Kidney (tissue), 14 donors: Measurements from ENCODE around the gene ACVR1C. TPM values are rescaled to one million over a fixed set of nuclear protein-coding genes. Genes with fewer than 3 reads are reported as not detected.

Experiments
- DNase-seq, 5 donors: peaks; one replicate each; pipeline ENCODE4 v3.0.0-alpha.2; 2013 to 2020
- FAIRE-seq: peaks from 2 replicates; lab custom pipeline; 2012; peaks lifted over from hg19 to GRCh38; lab: Jason Lieb, UNC
- H3K27ac ChIP-seq, 2 donors: one replicate each; pipeline ENCODE4 v1.7.0; 2013; ENCODE audit warnings: low read depth in 2 of 2, low read length in 2 of 2, inconsistent platforms in 1 of 2
- H3K27me3 ChIP-seq: one replicate; pipeline ENCODE4 v1.7.1; 2013; ENCODE audit warnings: low read length, inconsistent platforms; ENCODE audit not compliant: control insufficient read depth, insufficient read depth
- H3K36me3 ChIP-seq, 3 donors: one replicate each; pipeline versions ENCODE4 v1.7.0 to v1.7.1; 2013; ENCODE audit warnings: low read length in 3 of 3, control low read depth in 1 of 3, inconsistent platforms in 1 of 3; ENCODE audit not compliant: insufficient read depth in 3 of 3, control insufficient read depth in 2 of 3
- H3K4me1 ChIP-seq, 3 donors: one replicate each; pipeline versions ENCODE4 v1.7.0 to v1.7.1; 2013; ENCODE audit warnings: low read length in 3 of 3, inconsistent platforms in 1 of 3, low read depth in 1 of 3; ENCODE audit not compliant: control insufficient read depth in 2 of 3, insufficient read depth in 2 of 3
- H3K4me3 ChIP-seq, 3 donors: one replicate each; pipeline versions ENCODE4 v1.7.0 to v1.8.1; 2013; ENCODE audit warnings: low read length in 3 of 3, control low read depth in 1 of 3, inconsistent platforms in 1 of 3
- H3K9ac ChIP-seq, 3 donors: one replicate each; pipeline versions ENCODE4 v1.7.0 to v1.7.1; 2013; ENCODE audit warnings: low read length in 3 of 3, control low read depth in 1 of 3, inconsistent platforms in 1 of 3
- H3K9me3 ChIP-seq, 3 donors: one replicate each; pipeline versions ENCODE4 v1.7.0 to v1.7.1; 2013; ENCODE audit warnings: low read length in 3 of 3, control low read depth in 1 of 3, inconsistent platforms in 1 of 3; ENCODE audit not compliant: control insufficient read depth in 2 of 3, insufficient read depth in 1 of 3
- intact Hi-C: fragments of 100-400 bp; cut with DNase I; formaldehyde crosslinking; loops from one replicate; pipeline ENCODE4 v1.11.1; 2022
- polyA plus RNA-seq: library from polyadenylated mRNA; stranded (reverse); fragments of 350-450 nt; fragmentation: Illumina TruSeq; extraction: RNeasy Lipid Tissue Mini Kit (QIAGEN cat#74804); gene quantifications from one replicate; pipeline ENCODE4 v1.2.3, GENCODE V29; 2014; ENCODE audit warnings: low read depth, low replicate concordance; ENCODE audit not compliant: insufficient read depth
- total RNA-seq: library from RNA; stranded (reverse); fragmentation: NEBNext Ultra II Directional; extraction: Animal tissue kit (Norgen Biotek cat#: 25700); gene quantifications from one replicate; pipeline ENCODE4 v1.2.1, GENCODE V29; 2021
- TF ChIP-seq, protein P1 (sequence below): IDR thresholded peaks from 3 replicates; pipeline ENCODE4 v1.5.1; 2012; ENCODE audit warnings: mild to moderate bottlenecking, moderate library complexity, borderline replicate concordance; ENCODE audit not compliant: insufficient read depth; ENCODE audit errors: extremely low read depth
- donor health status: control.
- donor health status: control.
- donor health status: control.
- donor health status: control.
- donor health status: control.
- donor health status: DM: yes; HTN: yes; CAD: no.
- donor health status: Normal renal cell carcinoma (clear cell type).

Gene ACVR1C
- total and polyA plus RNA-seq, 2 donors from 2014 or later, result 0.28 to 0.79 TPM

GRCh38 chr2:157489983-157490382 is 138.7 kb downstream of the ACVR1C start:
- DNase-seq, result no peak
- H3K27me3 ChIP-seq, result no peaks in the 10 kb centered on the region
- intact Hi-C loops, result no loop called here
- TF ChIP-seq, protein P1, sequence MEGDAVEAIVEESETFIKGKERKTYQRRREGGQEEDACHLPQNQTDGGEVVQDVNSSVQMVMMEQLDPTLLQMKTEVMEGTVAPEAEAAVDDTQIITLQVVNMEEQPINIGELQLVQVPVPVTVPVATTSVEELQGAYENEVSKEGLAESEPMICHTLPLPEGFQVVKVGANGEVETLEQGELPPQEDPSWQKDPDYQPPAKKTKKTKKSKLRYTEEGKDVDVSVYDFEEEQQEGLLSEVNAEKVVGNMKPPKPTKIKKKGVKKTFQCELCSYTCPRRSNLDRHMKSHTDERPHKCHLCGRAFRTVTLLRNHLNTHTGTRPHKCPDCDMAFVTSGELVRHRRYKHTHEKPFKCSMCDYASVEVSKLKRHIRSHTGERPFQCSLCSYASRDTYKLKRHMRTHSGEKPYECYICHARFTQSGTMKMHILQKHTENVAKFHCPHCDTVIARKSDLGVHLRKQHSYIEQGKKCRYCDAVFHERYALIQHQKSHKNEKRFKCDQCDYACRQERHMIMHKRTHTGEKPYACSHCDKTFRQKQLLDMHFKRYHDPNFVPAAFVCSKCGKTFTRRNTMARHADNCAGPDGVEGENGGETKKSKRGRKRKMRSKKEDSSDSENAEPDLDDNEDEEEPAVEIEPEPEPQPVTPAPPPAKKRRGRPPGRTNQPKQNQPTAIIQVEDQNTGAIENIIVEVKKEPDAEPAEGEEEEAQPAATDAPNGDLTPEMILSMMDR, result no peak
- no peaks in the 10 kb centered on the region for H3K9me3 ChIP-seq
- no peak overlapping the region for H3K9ac ChIP-seq
- H3K36me3 ChIP-seq, result no peaks in the 10 kb centered on the region
- no peak overlapping the region for H3K4me3 ChIP-seq
- H3K4me1 ChIP-seq, result peaks cover 0 to 10% (median 4%) of the 10 kb centered on the region in 3 donors
- no peak overlapping the region for H3K27ac ChIP-seq
- FAIRE-seq, result no peak

- peak in 4 of 5 donors; percentile 12 to 71 (median 38) for DNase-seq
- H3K27me3 ChIP-seq, result no peaks in the 10 kb centered on the region
- H3K36me3 ChIP-seq, result no peaks in the 10 kb centered on the region
- H3K9ac ChIP-seq, result peak overlapping the region in 1 of 3 donors; percentile 3
- peak overlapping the region in 1 of 3 donors; percentile 18 for H3K4me3 ChIP-seq
- intact Hi-C loops, result no loop called here
- H3K9me3 ChIP-seq, result no peaks in the 10 kb centered on the region
- H3K27ac ChIP-seq, result no peak overlapping the region
- FAIRE-seq, result no peak
- H3K4me1 ChIP-seq, result peaks cover 0 to 10% (median 4%) of the 10 kb centered on the region in 3 donors
- TF ChIP-seq, protein P1, result no peak
Observed at GRCh38 chr2:157488877-157489276, 139.8 kb downstream of the ACVR1C start.

- Histone ChIP-seq H3K27ac (no peak overlapping the region), H3K9ac (no peak overlapping the region), H3K36me3 (no peaks in the 10 kb centered on the region), H3K4me3 (no peak overlapping the region), H3K4me1 (peaks cover 0 to 10% (median 4%) of the 10 kb centered on the region in 3 donors), H3K27me3 (no peaks in the 10 kb centered on the region), H3K9me3 (no peaks in the 10 kb centered on the region)
- FAIRE-seq (no peak), DNase-seq (no peak)
- intact Hi-C loops, result no loop called here
- TF ChIP-seq, protein P1, result no peak
Observed at GRCh38 chr2:157487747-157488146, 140.9 kb downstream of the ACVR1C start.

- H3K36me3 ChIP-seq, result no peaks in the 10 kb centered on the region
- TF ChIP-seq, protein P1, result no peak
- FAIRE-seq, result no peak
Observed at GRCh38 chr2:157487271-157487610, 141.4 kb downstream of the ACVR1C start.

More at GRCh38 chr2:157487271-157487610, 141.4 kb downstream of the ACVR1C start:
- no peaks in the 10 kb centered on the region for H3K27me3 ChIP-seq
- no peak overlapping the region for H3K4me3 ChIP-seq
- H3K9ac ChIP-seq, result no peak overlapping the region
- no peaks in the 10 kb centered on the region for H3K9me3 ChIP-seq
- no peak for DNase-seq
- intact Hi-C loops, result no loop called here
- H3K27ac ChIP-seq, result no peak overlapping the region
- peaks cover 0 to 10% (median 4%) of the 10 kb centered on the region in 3 donors for H3K4me1 ChIP-seq
